ENCODE data around the gene TRIM38. TPM values are rescaled to one million over a fixed set of nuclear protein-coding genes. Genes with fewer than 3 reads are reported as not detected.

Gene TRIM38
- polyA plus RNA-seq, 1 donor from 2014 or later: not detected

DNA sequence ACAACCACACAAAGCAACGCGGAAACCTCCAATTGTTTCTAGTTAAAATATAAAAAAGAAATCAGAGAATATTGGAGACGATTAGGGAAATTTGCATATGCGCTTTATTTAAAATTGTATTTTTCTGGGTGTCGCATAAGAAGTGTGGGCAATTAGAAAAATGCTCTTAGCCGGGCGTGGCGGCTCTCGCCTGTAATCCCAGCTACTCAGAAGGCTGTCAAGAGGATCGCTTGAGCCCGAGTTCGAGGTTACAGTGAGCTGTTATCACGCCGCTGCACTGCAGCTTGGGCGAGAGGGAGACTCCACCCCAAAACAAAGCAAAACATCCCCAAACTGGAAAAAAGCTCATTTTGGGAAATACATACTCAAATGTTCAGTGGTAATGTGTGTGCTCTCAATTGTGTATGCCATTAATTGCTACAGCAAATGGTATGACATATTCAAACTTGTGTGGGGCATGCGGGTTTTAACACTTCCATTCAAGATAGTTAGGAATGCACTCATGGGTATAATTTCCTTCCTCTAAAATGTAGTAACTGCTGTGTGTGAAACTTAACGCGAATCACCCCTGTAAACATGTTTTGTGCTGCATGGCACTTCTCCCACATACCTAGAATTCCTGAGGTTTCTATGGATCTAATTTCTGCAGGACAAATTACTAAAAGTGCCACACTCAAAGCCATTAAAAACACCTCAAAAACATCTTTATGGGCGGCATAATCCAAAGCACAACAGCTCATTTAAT is 69.9 kb downstream of the TRIM38 start:
- Histone ChIP-seq H3K9ac (ENCODE audit: low read length) (peak overlapping the region; percentile 69), H3K79me2 (replicated peaks; ENCODE audit: insufficient read depth, low read length) (no peaks in the 10 kb centered on the region), H4K20me1 (ENCODE audit: insufficient read depth) (no peaks in the 10 kb centered on the region), H2AFZ (ENCODE audit: low read depth, low read length) (no peak overlapping the region), H3K27ac (ENCODE audit: low read length) (peak overlapping the region; percentile 76), H3K4me2 (ENCODE audit: low read length) (peak overlapping the region; percentile 99), H3F3A (ENCODE audit: insufficient read depth, low read length, poor library complexity, severe bottlenecking) (peaks cover 10% of the 10 kb centered on the region), H3K27me3 (ENCODE audit: insufficient read depth, low read depth, low read length) (no peaks in the 10 kb centered on the region), H3K36me3 (ENCODE audit: insufficient read depth, low read length) (no peaks in the 10 kb centered on the region), H3K4me3 (ENCODE audit: low read length) (peak overlapping the region; percentile 81), H3K9me2 (ENCODE audit: insufficient read depth, low read length) (no peaks in the 10 kb centered on the region), H3K9me3 (ENCODE audit: low read length) (no peaks in the 10 kb centered on the region)
- TF ChIP-seq, protein P1, sequence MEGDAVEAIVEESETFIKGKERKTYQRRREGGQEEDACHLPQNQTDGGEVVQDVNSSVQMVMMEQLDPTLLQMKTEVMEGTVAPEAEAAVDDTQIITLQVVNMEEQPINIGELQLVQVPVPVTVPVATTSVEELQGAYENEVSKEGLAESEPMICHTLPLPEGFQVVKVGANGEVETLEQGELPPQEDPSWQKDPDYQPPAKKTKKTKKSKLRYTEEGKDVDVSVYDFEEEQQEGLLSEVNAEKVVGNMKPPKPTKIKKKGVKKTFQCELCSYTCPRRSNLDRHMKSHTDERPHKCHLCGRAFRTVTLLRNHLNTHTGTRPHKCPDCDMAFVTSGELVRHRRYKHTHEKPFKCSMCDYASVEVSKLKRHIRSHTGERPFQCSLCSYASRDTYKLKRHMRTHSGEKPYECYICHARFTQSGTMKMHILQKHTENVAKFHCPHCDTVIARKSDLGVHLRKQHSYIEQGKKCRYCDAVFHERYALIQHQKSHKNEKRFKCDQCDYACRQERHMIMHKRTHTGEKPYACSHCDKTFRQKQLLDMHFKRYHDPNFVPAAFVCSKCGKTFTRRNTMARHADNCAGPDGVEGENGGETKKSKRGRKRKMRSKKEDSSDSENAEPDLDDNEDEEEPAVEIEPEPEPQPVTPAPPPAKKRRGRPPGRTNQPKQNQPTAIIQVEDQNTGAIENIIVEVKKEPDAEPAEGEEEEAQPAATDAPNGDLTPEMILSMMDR (IDR thresholded peaks at IDR 0.05; ENCODE audit: poor library complexity, severe bottlenecking): no peak
- TF ChIP-seq, protein P2, sequence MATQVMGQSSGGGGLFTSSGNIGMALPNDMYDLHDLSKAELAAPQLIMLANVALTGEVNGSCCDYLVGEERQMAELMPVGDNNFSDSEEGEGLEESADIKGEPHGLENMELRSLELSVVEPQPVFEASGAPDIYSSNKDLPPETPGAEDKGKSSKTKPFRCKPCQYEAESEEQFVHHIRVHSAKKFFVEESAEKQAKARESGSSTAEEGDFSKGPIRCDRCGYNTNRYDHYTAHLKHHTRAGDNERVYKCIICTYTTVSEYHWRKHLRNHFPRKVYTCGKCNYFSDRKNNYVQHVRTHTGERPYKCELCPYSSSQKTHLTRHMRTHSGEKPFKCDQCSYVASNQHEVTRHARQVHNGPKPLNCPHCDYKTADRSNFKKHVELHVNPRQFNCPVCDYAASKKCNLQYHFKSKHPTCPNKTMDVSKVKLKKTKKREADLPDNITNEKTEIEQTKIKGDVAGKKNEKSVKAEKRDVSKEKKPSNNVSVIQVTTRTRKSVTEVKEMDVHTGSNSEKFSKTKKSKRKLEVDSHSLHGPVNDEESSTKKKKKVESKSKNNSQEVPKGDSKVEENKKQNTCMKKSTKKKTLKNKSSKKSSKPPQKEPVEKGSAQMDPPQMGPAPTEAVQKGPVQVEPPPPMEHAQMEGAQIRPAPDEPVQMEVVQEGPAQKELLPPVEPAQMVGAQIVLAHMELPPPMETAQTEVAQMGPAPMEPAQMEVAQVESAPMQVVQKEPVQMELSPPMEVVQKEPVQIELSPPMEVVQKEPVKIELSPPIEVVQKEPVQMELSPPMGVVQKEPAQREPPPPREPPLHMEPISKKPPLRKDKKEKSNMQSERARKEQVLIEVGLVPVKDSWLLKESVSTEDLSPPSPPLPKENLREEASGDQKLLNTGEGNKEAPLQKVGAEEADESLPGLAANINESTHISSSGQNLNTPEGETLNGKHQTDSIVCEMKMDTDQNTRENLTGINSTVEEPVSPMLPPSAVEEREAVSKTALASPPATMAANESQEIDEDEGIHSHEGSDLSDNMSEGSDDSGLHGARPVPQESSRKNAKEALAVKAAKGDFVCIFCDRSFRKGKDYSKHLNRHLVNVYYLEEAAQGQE (IDR thresholded peaks at IDR 0.05; ENCODE audit: borderline replicate concordance): no peak
- TF ChIP-seq POLR2AphosphoS5 (IDR thresholded peaks at IDR 0.05) (no peak), RAD21 (conservative IDR thresholded peaks at IDR 0.05) (no peak), EZH2 (IDR thresholded peaks at IDR 0.05; ENCODE audit: borderline replicate concordance, insufficient read depth, low read length, poor library complexity, severe bottlenecking) (no peak), SMC3 (conservative IDR thresholded peaks at IDR 0.05; ENCODE audit: poor library complexity) (no peak), MXI1 (conservative IDR thresholded peaks at IDR 0.05; ENCODE audit: poor library complexity, severe bottlenecking) (no peak), EP300 (conservative IDR thresholded peaks at IDR 0.05; ENCODE audit: poor library complexity, severe bottlenecking) (no peak), TAF1 (IDR thresholded peaks at IDR 0.05; ENCODE audit: low read depth) (no peak)

DNA sequence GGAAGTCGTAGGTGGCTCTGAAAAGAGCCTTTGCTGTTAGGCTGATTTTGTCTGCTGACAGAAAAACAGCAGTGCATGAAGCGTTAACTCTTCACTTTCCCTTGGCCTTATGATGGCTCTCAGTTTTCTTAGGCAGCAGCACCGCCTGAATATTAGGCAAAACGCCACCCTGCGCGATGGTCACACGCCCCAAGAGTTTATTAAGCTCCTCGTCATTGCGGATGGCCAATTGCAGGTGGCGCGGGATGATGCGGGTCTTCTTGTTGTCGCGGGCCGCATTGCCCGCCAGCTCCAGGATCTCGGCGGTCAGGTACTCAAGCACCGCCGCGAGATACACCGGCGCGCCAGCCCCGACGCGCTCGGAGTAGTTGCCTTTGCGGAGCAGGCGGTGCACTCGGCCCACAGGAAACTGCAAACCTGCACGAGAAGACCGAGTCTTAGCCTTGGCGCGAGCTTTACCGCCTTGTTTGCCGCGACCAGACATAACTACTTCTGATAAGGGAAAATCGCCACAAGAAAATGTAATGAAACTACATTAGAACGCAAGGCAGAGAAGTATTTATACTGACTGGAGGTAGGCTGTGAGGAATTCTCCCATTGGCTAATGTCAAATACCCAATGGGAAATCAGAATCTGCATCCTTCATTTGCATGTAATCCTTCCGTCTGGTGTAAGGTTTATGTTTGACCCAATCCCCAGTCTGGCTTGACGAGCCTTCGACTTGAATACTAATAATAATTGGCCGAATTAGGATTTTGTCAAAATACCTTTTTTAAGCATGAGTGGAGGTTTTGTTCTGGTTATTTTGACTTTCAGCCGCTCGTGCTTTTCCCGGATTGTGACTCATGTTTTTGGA is 70.7 kb downstream of the TRIM38 start:
- Histone ChIP-seq H3K9ac (ENCODE audit: low read length) (peak overlapping the region; percentile 69), H3K27me3 (ENCODE audit: insufficient read depth, low read depth, low read length) (no peaks in the 10 kb centered on the region), H3K9me2 (ENCODE audit: insufficient read depth, low read length) (no peaks in the 10 kb centered on the region), H3K4me2 (ENCODE audit: low read length) (peak overlapping the region; percentile 99), H3K9me3 (ENCODE audit: low read length) (no peaks in the 10 kb centered on the region), H3K79me2 (replicated peaks; ENCODE audit: insufficient read depth, low read length) (no peaks in the 10 kb centered on the region), H3K27ac (ENCODE audit: low read length) (peak overlapping the region; percentile 76), H3K4me3 (ENCODE audit: low read length) (peak overlapping the region; percentile 81), H3K36me3 (ENCODE audit: insufficient read depth, low read length) (no peaks in the 10 kb centered on the region), H2AFZ (ENCODE audit: low read depth, low read length) (peak overlapping the region; percentile 24), H4K20me1 (ENCODE audit: insufficient read depth) (no peaks in the 10 kb centered on the region), H3F3A (ENCODE audit: insufficient read depth, low read length, poor library complexity, severe bottlenecking) (peaks cover 4% of the 10 kb centered on the region)
- TF ChIP-seq RAD21 (conservative IDR thresholded peaks at IDR 0.05): peak; percentile 22
- peak; percentile 61 for TF ChIP-seq TAF1 (IDR thresholded peaks at IDR 0.05; ENCODE audit: low read depth)
- peak; percentile 84 for TF ChIP-seq POLR2AphosphoS5 (IDR thresholded peaks at IDR 0.05)
- TF ChIP-seq EZH2 (IDR thresholded peaks at IDR 0.05; ENCODE audit: borderline replicate concordance, insufficient read depth, low read length, poor library complexity, severe bottlenecking): no peak
- TF ChIP-seq, protein P2 (IDR thresholded peaks at IDR 0.05; ENCODE audit: borderline replicate concordance): peak; percentile 45
- no peak for TF ChIP-seq SMC3 (conservative IDR thresholded peaks at IDR 0.05; ENCODE audit: poor library complexity)
- TF ChIP-seq, protein P1 (IDR thresholded peaks at IDR 0.05; ENCODE audit: poor library complexity, severe bottlenecking): no peak
- peak; percentile 40 for TF ChIP-seq EP300 (conservative IDR thresholded peaks at IDR 0.05; ENCODE audit: poor library complexity, severe bottlenecking)
- TF ChIP-seq MXI1 (conservative IDR thresholded peaks at IDR 0.05; ENCODE audit: poor library complexity, severe bottlenecking): peak; percentile 69

Data from neural cell (in vitro differentiated cells).